GM19324 (cell line): ENCODE measurements around the gene TARBP2.
"Not testable (repeated sequence)": the region's sequence is repeated elsewhere in the genome, so short reads cannot be mapped to it uniquely, and the experiment has no call there.

Source experiments
- ATAC-seq: cut with Tn5 transposase; IDR thresholded peaks from one replicate; pipeline ENCODE4 v1.9.1; 2021; ENCODE audit warnings: mild to moderate bottlenecking, moderate library complexity; ENCODE audit not compliant: unreplicated experiment, low FRiP score

Gene TARBP2

GRCh38 chr12:53550131-53550530 is 49.0 kb downstream of the TARBP2 start:
- not testable (repeated sequence) for ATAC-seq

- no peak for ATAC-seq
Measured at GRCh38 chr12:53550595-53550994, 49.5 kb downstream of the TARBP2 start.

- ATAC-seq, result no peak
Measured at GRCh38 chr12:53551889-53552291, 50.8 kb downstream of the TARBP2 start.

- ATAC-seq, result no peak
Measured at GRCh38 chr12:53552361-53553327, 51.6 kb downstream of the TARBP2 start.
